ENCODE results near the gene MAST4. TPM values are rescaled to one million over a fixed set of nuclear protein-coding genes. Genes with fewer than 3 reads are reported as not detected.

MAST4 gene
- total and polyA plus RNA-seq, 2 of the 13 experiments (the other 11 are each of a cell fraction or from before 2014, with no cell fraction given), result 3.4 to 3.7 TPM

GRCh38 chr5:67003935-67004729, 407.9 kb downstream of the MAST4 start (continued):
- TF ChIP-seq GRHL1 (CRISPR knock-in tag; conservative IDR thresholded peaks at IDR 0.05) (no peak), GABPB1 (CRISPR knock-in tag; IDR thresholded peaks at IDR 0.05) (peak; percentile 66; the same call in 1 of the 2 replicates), ELF4 (CRISPR knock-in tag; IDR thresholded peaks at IDR 0.05; ENCODE audit: borderline replicate concordance) (no peak), ZNF761 (CRISPR knock-in tag; conservative IDR thresholded peaks at IDR 0.05) (0 out of 2 replicates have a peak, but pooled peaks have one; percentile 31), POLR2AphosphoS5 (IDR thresholded peaks at IDR 0.05; ENCODE audit: low read depth, low read length) (peak; percentile 66), SOX6 (IDR thresholded peaks at IDR 0.05) (no peak), SOX6 (CRISPR knock-in tag; IDR thresholded peaks at IDR 0.05) (peak; percentile 71), ZNF484 (CRISPR knock-in tag; IDR thresholded peaks at IDR 0.05; ENCODE audit: borderline replicate concordance, low read depth) (no peak), SRSF1 (optimal IDR thresholded peaks at IDR 0.05; ENCODE audit: low read depth, low read length) (no peak), DPF2 (CRISPR knock-in tag; IDR thresholded peaks at IDR 0.05; ENCODE audit: borderline replicate concordance, low read depth) (no peak), ISL2 (CRISPR knock-in tag; IDR thresholded peaks at IDR 0.05) (no peak), SIN3B (IDR thresholded peaks at IDR 0.05; ENCODE audit: low read length) (no peak), SP5 (CRISPR knock-in tag; IDR thresholded peaks at IDR 0.05; ENCODE audit: borderline replicate concordance, low read depth) (0 out of 2 replicates have a peak, but pooled peaks have one; percentile 44), TOPORS (CRISPR knock-in tag; IDR thresholded peaks at IDR 0.05) (no peak; the same call in 1 of the 2 replicates), ZBTB10 (CRISPR knock-in tag; IDR thresholded peaks at IDR 0.05; ENCODE audit: borderline replicate concordance) (no peak), HMGA1 (CRISPR knock-in tag; conservative IDR thresholded peaks at IDR 0.05) (no peak), CSRNP2 (CRISPR knock-in tag; conservative IDR thresholded peaks at IDR 0.05; ENCODE audit: low read depth) (no peak), ZNF569 (CRISPR knock-in tag; IDR thresholded peaks at IDR 0.05; ENCODE audit: borderline replicate concordance) (no peak), SNRNP70 (IDR thresholded peaks at IDR 0.05; ENCODE audit: low read depth, low read length) (no peak), FOSL1 (CRISPR knock-in tag; IDR thresholded peaks at IDR 0.05; ENCODE audit: borderline replicate concordance) (no peak), MEF2D (CRISPR knock-in tag; IDR thresholded peaks at IDR 0.05) (no peak), JUNB (CRISPR knock-in tag; IDR thresholded peaks at IDR 0.05; ENCODE audit: borderline replicate concordance) (no peak), CBX2 (IDR thresholded peaks at IDR 0.05; ENCODE audit: low read depth, low read length) (no peak), CBX2 (CRISPR knock-in tag; IDR thresholded peaks at IDR 0.05; ENCODE audit: low read depth) (no peak)

Data from HepG2 (cell line).